Nucleus accumbens (tissue), 56 donors: ENCODE results near the gene NCOR1.
"Not testable (repeated sequence)": the region's sequence is repeated elsewhere in the genome, so short reads cannot be mapped to it uniquely, and the experiment has no call there.

Experiments used
- DNase-seq, 56 donors: peaks; one replicate each; lab custom pipeline; 2025; lab: John Stamatoyannopoulos, UW

NCOR1 gene

DNA sequence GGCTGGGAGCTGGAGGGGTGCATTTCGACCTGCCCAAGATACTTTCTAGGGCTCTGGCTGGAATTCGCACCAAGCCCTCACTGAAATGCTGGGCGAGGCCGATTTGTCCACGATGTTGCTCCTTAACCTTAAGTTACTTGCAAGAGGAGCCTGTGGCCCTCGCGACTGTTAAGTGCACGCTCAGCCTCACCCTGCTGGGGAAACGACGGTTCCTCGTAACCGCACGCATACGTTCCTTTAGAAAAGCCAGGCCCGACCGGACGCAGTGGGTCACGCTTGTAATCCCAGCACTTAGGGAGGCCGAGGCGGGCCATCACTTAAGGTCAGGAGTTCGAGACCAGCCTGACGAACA lies 607 bp upstream of the NCOR1 start:
- peak in 9 of 56 donors; percentile 36 to 64 (median 49) for DNase-seq

DNA sequence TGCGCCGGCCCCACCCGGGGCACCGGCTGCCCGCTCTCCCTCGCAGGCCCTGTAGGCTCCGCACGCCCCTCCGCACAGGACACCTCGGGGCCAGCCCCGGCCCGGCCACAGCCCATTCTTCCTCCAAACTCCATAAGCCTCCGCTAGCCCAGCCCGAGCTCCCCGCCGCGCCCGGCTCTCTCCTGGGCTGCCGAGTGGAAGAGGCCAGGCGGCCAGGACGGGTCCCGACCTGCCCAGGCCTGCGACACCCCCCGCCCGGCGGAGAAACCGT lies 397 bp downstream of the NCOR1 start:
- DNase-seq: peak in 27 of 56 donors; percentile 16 to 77 (median 52)

DNA sequence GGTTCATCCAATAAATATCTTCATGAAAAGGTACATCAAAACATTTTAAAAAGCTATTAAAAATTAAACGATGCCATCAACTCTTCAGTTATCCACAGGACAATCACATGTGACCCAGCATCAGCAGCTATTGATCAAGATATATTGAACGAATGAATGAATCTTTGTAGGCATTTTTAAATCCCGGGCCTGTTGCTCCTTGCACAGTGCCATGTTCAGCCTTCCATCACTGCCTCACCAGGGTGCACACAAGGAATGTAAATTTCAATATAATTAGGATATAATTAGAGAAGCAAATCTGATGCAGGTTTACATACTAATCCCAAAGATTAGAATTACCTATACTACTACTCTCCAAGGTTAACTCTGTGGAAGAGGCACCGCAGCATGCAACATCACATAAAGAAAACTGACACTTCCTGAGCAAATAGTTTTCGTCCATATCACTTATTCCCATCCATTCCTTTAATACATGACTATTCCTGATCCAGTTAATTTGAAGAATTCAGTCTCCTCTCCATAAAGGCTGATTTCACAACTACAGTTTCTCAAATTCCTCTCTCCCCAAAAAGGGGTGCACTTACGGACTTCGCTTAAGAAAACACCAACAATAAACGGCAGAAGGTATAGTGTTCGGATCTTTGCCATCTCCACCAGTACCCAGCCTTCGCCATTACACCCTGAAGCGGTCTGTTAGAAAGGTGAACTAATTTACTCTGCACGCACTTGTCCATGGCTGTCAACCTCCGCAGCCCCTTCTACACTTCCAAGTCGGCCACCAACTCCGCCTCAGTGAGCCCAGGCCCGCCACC lies 938 bp downstream of the NCOR1 start:
- DNase-seq: peak in 2 of 56 donors; percentile 40 to 50

DNA sequence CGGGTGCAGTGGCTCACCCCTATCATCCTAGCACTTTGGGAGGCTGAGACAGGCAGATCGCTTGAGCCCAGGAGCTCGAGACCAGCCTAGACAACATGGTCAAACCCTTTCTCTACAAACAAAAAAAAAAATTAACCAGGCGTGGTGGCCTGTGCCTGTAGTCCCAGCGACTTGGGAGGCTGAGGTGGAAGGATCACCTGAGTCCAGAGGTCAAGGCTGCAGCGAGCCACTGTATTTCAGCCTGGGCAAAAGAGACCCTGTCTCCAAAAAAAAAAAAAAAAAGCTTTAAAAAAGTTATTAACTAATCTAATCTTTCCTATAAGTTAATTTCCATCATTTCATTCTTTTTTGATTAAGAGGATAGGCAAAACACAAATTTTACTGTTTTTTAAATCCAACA lies 2.5 kb downstream of the NCOR1 start:
- no peak for DNase-seq

DNA sequence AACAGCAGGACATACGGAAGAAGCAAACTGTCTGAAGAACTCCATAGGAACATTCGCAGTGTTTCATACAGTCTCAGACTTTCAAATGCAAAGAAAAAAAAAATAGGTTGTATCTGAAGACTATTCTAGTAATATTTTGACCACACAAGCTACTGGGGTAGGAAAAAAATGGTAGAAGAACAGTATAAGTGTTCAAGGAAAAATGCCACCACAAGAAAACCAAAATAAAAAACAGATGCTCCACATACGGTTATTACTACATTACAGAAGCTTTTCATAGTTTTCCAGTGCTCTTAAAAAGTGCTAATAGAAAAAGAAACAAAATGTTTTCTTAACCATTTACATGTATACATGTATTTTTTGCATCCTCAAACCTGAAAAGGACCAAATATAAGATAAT lies 3.7 kb downstream of the NCOR1 start:
- no peak for DNase-seq

DNA sequence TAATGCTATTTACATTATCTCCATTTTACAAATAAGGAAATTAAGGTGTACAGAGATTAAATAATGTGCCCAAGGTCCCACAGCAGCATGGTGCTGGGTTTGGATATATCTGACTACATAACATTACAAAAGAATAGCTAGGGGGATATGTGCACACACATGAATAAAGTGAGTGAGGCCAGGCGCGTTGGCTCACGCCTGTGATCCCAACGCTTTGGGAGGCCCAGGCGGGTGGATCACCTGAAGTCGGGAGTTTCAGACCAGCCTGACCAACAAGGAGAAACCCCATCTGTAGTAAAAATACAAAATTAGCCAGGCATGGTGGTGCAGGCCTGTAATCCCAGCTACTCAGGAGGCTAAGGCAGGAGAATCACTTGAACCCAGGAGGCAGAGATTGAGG lies 10.6 kb downstream of the NCOR1 start:
- DNase-seq: not testable (repeated sequence)

DNA sequence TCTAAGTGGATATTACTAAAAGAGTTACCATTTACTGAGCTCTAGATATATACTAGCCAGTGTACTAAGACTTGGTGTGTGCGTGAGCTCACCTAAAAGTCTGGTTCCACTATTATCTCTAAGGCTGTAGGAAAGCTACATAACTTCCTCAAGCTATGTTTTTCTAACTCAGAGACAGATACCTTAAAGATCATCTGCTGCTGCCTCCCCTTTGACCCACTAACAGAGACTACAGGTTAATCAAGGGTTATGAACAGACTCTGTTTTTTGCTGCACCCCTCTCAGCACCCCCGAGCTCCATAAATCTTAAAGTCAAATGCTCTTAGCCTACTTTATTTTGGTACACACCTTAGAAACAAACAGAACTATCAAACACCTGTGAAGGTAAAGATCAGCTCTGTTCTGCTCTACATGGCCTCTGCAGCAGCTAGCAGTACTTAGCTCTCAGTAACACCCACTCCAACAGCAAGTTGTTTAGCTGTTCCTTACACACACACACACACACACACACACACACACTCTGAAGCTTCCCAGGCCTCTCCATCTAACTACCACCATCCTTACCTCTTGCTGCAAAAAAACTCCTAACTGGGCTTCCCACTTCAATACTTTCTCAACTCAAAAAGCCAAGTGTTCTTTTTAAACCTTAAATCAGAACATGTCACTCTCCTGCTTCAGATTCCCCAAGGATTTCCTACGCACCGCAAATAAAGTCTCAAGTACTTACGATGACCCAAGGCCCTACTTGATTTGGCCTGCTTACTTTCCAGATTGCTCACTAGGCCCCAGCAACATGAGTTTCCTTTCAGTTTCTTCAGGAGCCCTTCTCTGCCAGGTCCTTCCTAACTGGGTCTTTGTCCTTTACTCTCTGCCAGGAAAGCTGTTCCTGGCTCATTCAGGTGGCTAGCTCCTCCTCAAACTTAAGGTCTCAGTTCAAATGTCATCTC lies 12.5 kb downstream of the NCOR1 start:
- DNase-seq: not testable (repeated sequence)

DNA sequence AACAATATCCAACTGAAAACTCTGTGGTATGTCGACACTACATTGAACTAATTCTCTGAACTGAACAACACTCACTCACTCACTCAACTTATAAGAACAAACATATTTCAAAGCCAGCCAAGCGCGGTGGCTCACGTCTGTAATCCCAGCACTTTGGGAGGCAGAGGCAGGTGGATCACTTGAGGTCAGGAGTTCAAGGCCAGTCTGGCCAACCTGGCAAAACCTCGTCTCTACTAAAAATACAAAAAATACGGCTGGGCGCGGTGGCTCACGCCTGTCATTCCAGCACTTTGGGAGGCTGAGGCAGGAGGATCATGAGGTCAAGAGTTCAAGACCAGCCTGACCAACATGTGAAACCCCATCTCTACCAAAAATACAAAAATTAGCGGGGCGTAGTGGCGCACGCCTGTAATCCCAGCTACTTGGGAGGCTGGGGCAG lies 13.6 kb downstream of the NCOR1 start:
- DNase-seq: not testable (repeated sequence)

DNA sequence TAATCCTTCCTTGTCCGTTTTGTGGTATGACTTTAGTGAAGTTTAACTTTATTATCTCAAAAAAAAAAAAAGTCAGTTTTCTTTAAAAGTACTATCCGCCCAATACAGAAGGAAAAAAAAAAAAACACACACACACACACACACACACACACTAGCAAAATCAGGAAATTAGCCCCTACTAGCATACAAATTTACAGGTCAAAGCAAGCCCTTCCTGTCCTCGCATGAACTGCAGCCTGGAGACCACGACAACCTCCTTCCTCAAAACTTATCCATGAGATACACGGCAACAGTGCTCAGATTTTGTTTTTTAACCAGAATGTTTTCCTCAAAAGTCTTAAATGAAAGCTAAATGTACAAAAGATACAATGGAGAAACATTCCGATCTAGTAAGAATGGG lies 16.2 kb downstream of the NCOR1 start:
- no peak for DNase-seq

DNA sequence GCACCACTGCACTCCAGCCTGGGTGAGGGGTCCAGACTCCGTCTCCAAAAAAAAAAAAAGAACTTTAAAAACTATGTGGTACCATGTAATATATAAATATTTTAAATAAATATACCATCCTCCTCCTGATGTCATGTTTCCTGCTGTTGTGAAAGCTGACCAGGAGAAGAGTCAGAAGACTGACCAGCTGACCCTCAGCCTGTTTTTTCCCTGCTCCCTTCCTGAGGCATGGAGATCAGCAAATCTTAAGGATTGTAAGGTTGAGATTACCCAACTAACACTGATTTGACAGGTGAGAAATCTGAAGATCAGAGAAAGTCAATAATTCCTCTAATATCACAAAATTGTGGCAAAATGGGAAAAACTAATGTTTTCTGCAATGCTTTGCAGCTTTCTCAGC lies 18.1 kb downstream of the NCOR1 start:
- no peak for DNase-seq

DNA sequence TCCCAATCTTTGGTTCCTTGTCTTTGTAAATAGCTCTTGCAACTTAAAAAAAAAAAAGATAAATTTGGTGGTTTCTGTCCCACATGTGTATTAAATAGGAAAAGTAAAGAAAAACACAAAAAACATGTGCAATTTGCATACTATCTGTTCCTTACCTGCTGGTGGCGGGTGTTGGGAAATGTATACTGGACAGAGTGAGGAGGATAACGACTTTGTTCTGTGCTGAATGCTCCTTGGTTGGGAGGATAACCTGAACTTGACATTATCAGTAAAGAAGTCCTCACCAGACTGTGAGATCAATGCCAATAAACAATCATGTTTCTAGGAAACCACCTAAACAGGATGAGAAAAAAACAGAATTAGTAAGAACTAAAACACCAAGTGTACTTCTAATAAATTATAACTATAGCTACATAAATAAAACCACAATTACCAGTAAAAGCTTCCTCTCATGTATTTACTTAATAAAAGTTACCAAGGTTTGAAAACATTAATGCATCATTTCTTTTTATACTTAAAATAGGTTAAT lies 21.0 kb downstream of the NCOR1 start:
- not testable (repeated sequence) for DNase-seq

DNA sequence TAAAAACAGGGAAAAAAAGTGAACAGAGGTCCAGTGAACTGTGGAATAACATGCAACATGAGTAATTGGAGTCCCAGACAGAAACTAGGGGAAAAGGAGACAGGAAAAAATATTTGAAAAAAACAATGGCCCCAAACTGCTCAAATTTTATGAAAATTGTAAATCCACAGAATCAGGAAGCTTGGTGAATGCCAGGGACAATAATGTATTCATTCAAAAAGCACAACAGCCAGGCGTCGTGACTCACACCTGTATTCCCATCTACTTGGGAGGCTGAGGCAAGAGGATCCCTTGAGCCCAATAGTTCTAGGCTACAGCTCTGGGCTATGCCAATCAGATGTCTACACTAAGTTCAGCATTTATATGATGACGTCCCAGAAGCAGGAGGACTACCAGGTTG lies 23.7 kb downstream of the NCOR1 start:
- DNase-seq: no peak

DNA sequence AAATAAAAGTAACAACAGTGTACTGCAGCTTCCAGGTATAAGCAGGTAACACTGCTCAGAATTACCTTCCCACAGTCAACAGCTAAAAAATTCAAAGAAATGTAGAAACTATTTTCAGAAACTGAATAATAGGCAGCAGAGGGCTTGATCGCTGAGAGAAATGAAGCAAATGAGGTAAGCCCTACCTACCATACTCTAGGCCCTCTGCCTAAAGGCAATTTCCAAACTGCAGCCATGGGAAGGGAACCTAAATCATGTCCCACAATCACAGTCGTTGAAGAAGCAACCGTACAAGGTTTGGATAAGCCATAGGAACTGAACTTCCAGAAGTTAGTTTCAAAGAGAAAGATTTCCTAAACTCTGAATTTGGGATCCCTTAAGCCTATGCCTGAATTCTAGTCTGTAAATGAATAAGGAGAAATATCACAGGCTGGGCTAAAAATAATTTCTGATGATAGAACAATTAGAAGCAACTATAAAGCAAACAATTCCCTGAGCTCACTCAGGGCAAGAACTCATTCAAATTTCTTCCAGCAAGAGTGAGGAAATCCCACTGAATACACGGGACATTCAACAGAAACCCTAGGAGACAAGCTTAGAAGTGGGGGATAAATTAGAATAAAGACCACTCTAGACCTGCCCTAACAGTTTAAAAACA lies 24.5 kb downstream of the NCOR1 start:
- no peak for DNase-seq

DNA sequence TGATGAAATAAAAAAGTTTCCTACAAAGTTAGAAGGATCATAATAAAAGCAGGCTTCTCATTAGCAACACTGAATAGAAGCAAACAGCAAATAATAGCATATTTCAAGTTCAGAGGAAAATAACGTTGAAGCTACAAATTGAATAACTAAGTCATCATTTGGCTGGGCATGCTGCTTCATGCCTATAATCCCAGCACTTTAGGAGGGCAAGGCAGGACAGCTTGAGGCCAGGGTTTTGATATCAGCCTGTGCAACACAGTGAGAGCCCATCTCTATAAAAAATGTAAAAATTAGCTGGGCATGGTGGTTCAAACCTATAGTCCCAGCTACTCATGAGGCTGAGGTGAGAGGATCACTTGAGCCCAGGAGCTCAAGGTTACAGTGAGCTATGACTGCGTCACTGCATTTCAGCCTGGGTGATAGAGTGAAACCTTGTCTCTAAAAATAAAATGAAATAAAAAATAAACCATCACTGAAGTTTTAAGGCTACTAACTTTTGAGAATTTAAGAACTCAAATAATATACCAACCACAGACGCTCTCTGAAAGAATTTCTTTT lies 25.5 kb downstream of the NCOR1 start:
- DNase-seq: no peak

DNA sequence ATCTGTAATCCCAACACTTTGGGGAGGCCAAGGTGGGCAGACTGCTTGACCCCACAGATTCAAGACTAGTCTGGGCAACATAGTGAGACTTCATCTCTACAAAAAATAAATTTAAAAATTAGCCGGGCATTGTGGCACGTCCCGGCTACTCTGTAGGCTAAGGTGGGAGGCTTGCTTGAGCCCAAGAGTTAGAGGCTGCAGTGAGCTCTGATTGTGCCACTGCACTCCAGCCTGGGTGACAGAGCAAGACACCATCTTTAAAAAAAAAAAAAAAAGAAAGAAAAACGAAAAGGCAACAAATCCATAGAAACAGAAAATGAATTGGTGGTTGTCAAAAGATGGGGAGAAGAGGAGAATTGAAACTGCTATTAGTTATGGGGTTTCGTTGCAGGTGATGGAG lies 27.7 kb downstream of the NCOR1 start:
- DNase-seq: no peak

DNA sequence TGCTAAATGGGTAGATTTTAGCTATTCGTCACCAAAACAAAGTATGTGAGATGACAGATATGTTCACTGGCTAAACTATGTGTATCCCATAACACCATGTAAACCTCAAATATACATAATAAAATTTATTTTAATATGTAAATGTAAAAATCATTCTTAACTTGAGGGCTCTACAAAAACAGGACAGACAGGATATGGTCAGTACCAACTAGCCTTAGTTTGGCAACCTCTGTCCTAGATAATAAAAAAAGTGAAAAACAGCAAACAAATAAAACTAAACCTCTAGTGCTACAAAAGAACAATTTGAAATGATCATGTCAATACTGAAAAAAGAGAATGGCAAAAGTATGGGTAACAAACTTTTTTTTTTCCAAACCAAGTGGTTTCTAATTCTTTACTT lies 33.8 kb downstream of the NCOR1 start:
- DNase-seq: no peak

DNA sequence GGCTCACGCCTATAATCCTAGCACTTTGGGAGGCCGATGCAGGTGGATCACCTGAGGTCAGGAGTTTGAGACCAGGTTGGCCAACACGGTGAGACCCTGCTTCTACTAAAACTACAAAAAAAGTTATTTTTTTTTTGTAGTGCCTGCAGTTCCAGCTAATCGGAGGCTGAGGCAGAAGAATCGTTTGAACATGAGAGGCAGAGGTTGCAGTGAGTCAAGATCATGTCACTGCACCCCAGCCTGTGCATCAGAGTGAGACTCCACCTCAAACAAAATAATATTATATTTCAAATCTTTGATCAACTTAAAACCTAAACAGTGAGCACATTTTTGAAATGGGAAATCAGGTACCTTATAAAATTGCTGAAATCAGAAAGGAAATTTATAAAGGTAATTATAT lies 36.5 kb downstream of the NCOR1 start:
- DNase-seq: no peak

DNA sequence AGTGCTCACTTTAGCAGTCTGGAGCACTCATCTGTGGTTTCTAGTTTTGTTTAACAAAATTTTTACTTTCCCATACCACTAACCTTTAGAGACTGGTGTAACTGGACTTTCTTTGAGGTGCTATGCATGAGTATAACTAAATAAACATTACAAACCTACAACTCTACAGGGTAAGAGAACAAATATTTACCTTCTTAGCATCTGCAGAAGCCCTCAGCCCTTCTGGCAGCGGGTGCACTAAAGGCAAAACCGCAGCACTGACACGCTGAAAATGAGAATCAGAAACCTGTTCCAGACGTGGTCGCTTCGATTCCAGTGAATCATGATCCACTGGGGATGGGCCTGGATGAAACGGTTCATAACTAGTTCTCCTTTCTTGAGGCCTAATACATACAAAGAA lies 43.7 kb downstream of the NCOR1 start:
- no peak for DNase-seq

DNA sequence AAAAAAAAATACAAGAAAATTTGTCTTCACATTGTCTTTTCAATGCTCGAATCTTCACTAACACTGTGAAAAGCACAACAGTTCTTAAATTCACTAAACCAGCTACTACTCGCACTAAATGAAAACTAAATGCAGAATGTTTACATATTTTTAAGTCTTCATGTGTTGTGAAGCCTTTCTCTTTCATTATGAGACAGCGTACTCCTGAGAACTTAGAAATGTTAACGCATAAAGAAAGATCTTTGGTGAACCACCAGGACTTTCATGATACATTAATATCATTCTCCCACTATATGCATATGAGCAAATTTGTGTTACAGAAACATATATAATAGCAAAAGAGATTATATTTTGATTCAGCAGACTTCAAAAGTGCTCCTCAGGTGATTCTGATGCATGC lies 48.6 kb downstream of the NCOR1 start:
- DNase-seq: not testable (repeated sequence)

DNA sequence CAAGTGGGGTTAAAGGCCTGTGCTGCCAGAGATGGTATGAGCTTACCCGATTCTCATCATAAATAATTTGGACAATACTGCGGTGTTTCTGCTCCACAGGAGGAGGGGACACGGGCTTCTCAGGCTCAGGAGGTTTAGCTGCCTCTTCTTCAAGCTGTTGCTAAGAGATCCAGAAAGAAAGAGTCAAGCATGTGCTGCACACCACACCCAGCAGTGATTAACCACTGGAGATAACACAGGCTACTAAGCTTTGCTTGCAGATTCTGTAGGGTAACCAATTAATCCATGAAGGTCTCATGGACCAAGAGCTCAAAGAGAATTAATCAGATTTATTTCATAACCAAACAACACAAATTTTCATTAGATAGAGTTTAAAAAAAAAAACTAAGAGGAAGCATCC lies 56.6 kb downstream of the NCOR1 start:
- peak in 9 of 56 donors; percentile 3 to 44 (median 10) for DNase-seq

DNA sequence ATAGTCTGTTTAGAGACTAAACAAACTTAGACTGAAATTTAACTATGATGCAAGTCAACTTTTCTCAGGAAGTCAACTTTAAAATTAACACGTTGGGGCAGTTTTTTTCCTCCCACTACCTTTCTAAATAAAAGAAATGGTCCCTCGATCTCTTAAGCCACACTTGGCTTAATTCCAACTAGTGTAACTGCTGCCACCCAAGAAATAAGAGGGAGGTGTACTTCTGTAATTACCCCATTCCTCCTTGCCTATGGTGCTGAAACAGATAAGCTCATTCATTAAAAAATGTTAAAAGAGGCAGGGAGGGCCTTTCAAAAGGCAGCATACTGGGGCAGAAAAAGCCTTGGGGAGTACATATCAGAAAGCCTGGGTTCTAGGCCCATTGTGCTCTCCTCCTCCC lies 59.8 kb downstream of the NCOR1 start:
- DNase-seq: no peak
